ENCODE results near the gene RGPD8.
A peak's percentile ranks its signal among the peaks of the same experiment; 100 is the strongest.
"Not testable (repeated sequence)": the region's sequence is repeated elsewhere in the genome, so short reads cannot be mapped to it uniquely, and the experiment has no call there.

Gene RGPD8

GRCh38 chr2:112433480-112433879 lies at the start of gene RGPD8:
RGPD8 (minus strand) TSS chr2:112433645; CDS start chr2:112433453, 192 bp downstream.
- H3K27me3 Mint-ChIP-seq; H3K9me3 Mint-ChIP-seq (ENCODE audit: low read depth); H3K36me3 Mint-ChIP-seq: not testable (repeated sequence)
- Mint-ChIP-seq H3K27ac (peak within 1 kb of the TSS; percentile 73), H3K4me1 (ENCODE audit: low read depth) (peaks cover 18% of the 10 kb centered on the region), H3K4me3 (peak within 1 kb of the TSS; percentile 87)

GRCh38 chr2:112483042-112483473 lies 49.6 kb upstream of the RGPD8 start:
- H3K4me1 Mint-ChIP-seq (ENCODE audit: low read depth) = peaks cover 24% of the 10 kb centered on the region
- H3K27me3 Mint-ChIP-seq = peaks cover 1% of the 10 kb centered on the region
- peak overlapping the region; percentile 86 for H3K27ac Mint-ChIP-seq
- no peaks in the 10 kb centered on the region for H3K9me3 Mint-ChIP-seq (ENCODE audit: low read depth)
- peak overlapping the region; percentile 94 for H3K4me3 Mint-ChIP-seq
- H3K36me3 Mint-ChIP-seq = peaks cover 2% of the 10 kb centered on the region

DNA sequence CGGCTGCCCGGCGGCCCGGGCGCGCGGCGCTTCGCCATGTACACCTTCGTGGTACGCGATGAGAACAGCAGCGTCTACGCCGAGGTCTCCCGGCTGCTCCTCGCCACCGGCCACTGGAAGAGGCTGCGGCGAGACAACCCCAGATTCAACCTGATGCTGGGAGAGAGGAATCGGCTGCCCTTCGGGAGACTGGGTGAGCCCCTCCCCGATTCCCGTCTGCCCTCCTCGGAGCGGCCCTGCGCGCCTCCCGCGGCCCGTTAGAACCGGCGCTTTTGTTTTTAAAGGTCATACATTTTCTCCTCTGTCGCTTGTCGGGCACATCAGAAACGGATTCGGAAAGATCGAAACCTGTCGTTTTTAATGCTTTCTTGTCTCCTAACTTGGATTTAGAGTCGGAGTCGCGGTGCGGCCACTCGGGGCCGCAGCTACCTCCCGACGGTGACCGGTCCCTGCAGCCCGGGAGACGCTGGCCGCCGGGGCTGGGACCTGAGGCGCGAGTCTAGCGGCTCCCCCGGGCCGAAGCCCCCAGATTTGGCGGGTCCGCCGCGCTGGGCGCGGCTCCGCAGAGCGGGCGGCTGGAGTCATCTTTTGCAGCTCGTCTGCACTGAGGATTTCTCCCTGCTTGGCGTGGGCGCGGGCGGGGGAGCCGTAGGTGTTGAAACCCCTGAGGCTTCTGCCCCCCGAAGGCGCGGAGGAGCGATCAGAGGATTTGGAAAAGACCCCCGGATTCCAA lies 49.0 kb upstream of the RGPD8 start:
- peak overlapping the region; percentile 75 for H3K27ac Mint-ChIP-seq
- peak overlapping the region; percentile 94 for H3K4me3 Mint-ChIP-seq
- H3K36me3 Mint-ChIP-seq = peaks cover 2% of the 10 kb centered on the region
- H3K9me3 Mint-ChIP-seq (ENCODE audit: low read depth) = no peaks in the 10 kb centered on the region
- H3K4me1 Mint-ChIP-seq (ENCODE audit: low read depth) = peaks cover 24% of the 10 kb centered on the region
- H3K27me3 Mint-ChIP-seq = peaks cover 1% of the 10 kb centered on the region

GRCh38 chr2:112481528-112482233 lies 48.2 kb upstream of the RGPD8 start, which contains the start of gene TTL:
TTL (plus strand) TSS chr2:112482156; CDS start chr2:112482345, 189 bp downstream.
- H3K27me3 Mint-ChIP-seq = peaks cover 1% of the 10 kb centered on the region
- H3K27ac Mint-ChIP-seq = peak within 1 kb of the TSS; percentile 86
- H3K9me3 Mint-ChIP-seq (ENCODE audit: low read depth) = no peaks in the 10 kb centered on the region
- H3K4me3 Mint-ChIP-seq = peak within 1 kb of the TSS; percentile 94
- peaks cover 2% of the 10 kb centered on the region for H3K36me3 Mint-ChIP-seq
- peaks cover 18% of the 10 kb centered on the region for H3K4me1 Mint-ChIP-seq (ENCODE audit: low read depth)

GRCh38 chr2:112481050-112481527 lies 47.6 kb upstream of the RGPD8 start:
- Mint-ChIP-seq H3K4me1 (ENCODE audit: low read depth) (peaks cover 18% of the 10 kb centered on the region), H3K27ac (peak overlapping the region; percentile 86), H3K36me3 (no peaks in the 10 kb centered on the region), H3K27me3 (peaks cover 1% of the 10 kb centered on the region), H3K9me3 (ENCODE audit: low read depth) (no peaks in the 10 kb centered on the region), H3K4me3 (peak overlapping the region; percentile 94)

- Mint-ChIP-seq H3K27me3 (peaks cover 1% of the 10 kb centered on the region), H3K27ac (peak overlapping the region; percentile 79), H3K4me1 (ENCODE audit: low read depth) (peaks cover 18% of the 10 kb centered on the region), H3K9me3 (ENCODE audit: low read depth) (no peaks in the 10 kb centered on the region), H3K36me3 (no peaks in the 10 kb centered on the region), H3K4me3 (peak overlapping the region; percentile 94)
Observed at GRCh38 chr2:112480530-112481049, 47.1 kb upstream of the RGPD8 start.

- Mint-ChIP-seq H3K4me1 (ENCODE audit: low read depth) (peaks cover 7% of the 10 kb centered on the region), H3K27ac (no peak overlapping the region), H3K4me3 (no peak overlapping the region), H3K27me3 (peaks cover 1% of the 10 kb centered on the region), H3K9me3 (ENCODE audit: low read depth) (no peaks in the 10 kb centered on the region), H3K36me3 (no peaks in the 10 kb centered on the region)
Observed at GRCh38 chr2:112476434-112476833, 43.0 kb upstream of the RGPD8 start.

DNA sequence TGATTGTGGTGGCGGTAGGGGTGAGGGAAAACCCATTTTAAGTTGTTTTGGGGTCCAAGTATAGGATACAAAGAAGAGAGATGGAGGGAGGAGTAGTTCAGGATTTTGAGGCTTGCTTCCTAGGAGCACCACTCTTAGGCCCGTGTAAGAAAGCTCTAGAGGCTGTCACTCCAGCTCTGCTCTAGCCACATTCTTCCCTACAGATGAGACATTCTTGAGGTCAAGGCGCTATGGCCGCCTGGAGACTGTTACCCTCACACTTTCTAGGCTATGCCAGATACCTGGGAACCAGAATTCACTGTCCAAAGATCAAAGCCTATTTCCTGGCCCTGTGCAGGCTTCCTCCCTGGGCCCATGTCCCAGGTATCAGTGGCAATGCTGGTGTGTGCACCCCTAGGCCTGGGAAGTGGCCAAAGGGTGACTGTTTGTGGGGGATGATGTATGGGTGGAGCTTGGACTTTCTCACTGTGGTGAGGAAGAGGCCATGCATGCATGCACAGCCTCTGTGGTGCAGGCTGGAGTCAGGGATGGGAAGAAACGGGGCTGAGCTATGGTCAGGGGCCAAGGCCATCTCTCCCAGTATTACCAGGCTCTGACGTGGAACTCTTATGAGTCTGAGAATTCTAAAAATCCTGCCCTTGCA lies 41.5 kb upstream of the RGPD8 start:
- H3K4me1 Mint-ChIP-seq (ENCODE audit: low read depth) = no peaks in the 10 kb centered on the region
- H3K27me3 Mint-ChIP-seq = peaks cover 1% of the 10 kb centered on the region
- peak overlapping the region; percentile 11 for H3K27ac Mint-ChIP-seq
- no peaks in the 10 kb centered on the region for H3K9me3 Mint-ChIP-seq (ENCODE audit: low read depth)
- H3K36me3 Mint-ChIP-seq = no peaks in the 10 kb centered on the region
- no peak overlapping the region for H3K4me3 Mint-ChIP-seq

- no peaks in the 10 kb centered on the region for H3K9me3 Mint-ChIP-seq (ENCODE audit: low read depth)
- H3K36me3 Mint-ChIP-seq = no peaks in the 10 kb centered on the region
Observed at GRCh38 chr2:112472547-112473263, 39.3 kb upstream of the RGPD8 start.

GRCh38 chr2:112465382-112465781 lies 31.9 kb upstream of the RGPD8 start:
- Mint-ChIP-seq H3K27ac (no peak overlapping the region), H3K4me1 (ENCODE audit: low read depth) (no peaks in the 10 kb centered on the region), H3K9me3 (ENCODE audit: low read depth) (no peaks in the 10 kb centered on the region)

More at GRCh38 chr2:112472547-112473263, 39.3 kb upstream of the RGPD8 start:
- Mint-ChIP-seq H3K4me1 (ENCODE audit: low read depth) (no peaks in the 10 kb centered on the region), H3K27ac (no peak overlapping the region), H3K4me3 (no peak overlapping the region), H3K27me3 (no peaks in the 10 kb centered on the region)

GRCh38 chr2:112463256-112463655 lies 29.8 kb upstream of the RGPD8 start:
- H3K36me3 Mint-ChIP-seq = no peaks in the 10 kb centered on the region
- no peaks in the 10 kb centered on the region for H3K4me1 Mint-ChIP-seq (ENCODE audit: low read depth)
- no peak overlapping the region for H3K27ac Mint-ChIP-seq
- H3K4me3 Mint-ChIP-seq = no peak overlapping the region
- H3K9me3 Mint-ChIP-seq (ENCODE audit: low read depth) = no peaks in the 10 kb centered on the region
- H3K27me3 Mint-ChIP-seq = peaks cover 9% of the 10 kb centered on the region

More at GRCh38 chr2:112465382-112465781, 31.9 kb upstream of the RGPD8 start:
- no peak overlapping the region for H3K4me3 Mint-ChIP-seq
- H3K27me3 Mint-ChIP-seq = peaks cover 9% of the 10 kb centered on the region
- no peaks in the 10 kb centered on the region for H3K36me3 Mint-ChIP-seq

- Mint-ChIP-seq H3K9me3 (ENCODE audit: low read depth) (no peaks in the 10 kb centered on the region), H3K27me3 (peaks cover 9% of the 10 kb centered on the region), H3K4me1 (ENCODE audit: low read depth) (no peaks in the 10 kb centered on the region), H3K36me3 (no peaks in the 10 kb centered on the region), H3K4me3 (no peak overlapping the region), H3K27ac (no peak overlapping the region)
Observed at GRCh38 chr2:112462178-112462577, 28.7 kb upstream of the RGPD8 start.

DNA sequence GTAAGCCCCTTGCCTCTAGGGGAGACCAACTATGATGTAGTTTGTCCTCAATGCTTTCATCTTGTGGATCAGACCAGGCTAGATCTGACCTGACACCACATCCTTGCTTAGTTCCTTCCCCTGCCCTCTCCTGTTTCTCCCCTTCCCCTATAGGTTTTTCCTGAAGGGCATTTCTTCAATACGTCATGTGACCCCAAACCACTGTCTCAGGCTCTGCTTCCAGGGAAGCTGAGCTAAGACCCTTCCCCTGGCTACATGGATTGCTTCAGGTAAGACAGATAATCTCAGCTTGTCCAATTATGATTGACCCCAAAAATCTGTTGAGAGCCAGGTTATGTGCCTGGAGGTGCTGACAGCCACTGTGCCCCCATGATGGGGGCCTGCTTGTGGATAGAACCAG lies 25.9 kb upstream of the RGPD8 start:
- Mint-ChIP-seq H3K4me3 (no peak overlapping the region), H3K9me3 (ENCODE audit: low read depth) (no peaks in the 10 kb centered on the region), H3K27me3 (peaks cover 8% of the 10 kb centered on the region), H3K27ac (no peak overlapping the region), H3K4me1 (ENCODE audit: low read depth) (no peaks in the 10 kb centered on the region), H3K36me3 (no peaks in the 10 kb centered on the region)

- Mint-ChIP-seq H3K27me3 (peaks cover 1% of the 10 kb centered on the region), H3K36me3 (no peaks in the 10 kb centered on the region)
Observed at GRCh38 chr2:112454586-112454985, 21.1 kb upstream of the RGPD8 start.

More at GRCh38 chr2:112454586-112454985, 21.1 kb upstream of the RGPD8 start:
- Mint-ChIP-seq H3K9me3 (ENCODE audit: low read depth) (no peaks in the 10 kb centered on the region), H3K27ac (no peak overlapping the region), H3K4me3 (no peak overlapping the region), H3K4me1 (ENCODE audit: low read depth) (no peaks in the 10 kb centered on the region)
